Fibroblast of pulmonary artery (primary cell): Measurements from ENCODE around the gene MFRP.

ENCODE experiments used
- DNase-seq: peaks from one replicate; pipeline ENCODE4 v3.0.0-alpha.2; 2010; ENCODE audit warnings: low read depth
- H3K4me3 ChIP-seq: replicated peaks from 2 replicates; pipeline ENCODE4 v1.5.1; 2011; ENCODE audit warnings: low read depth, mild to moderate bottlenecking, control low read depth, low read length, moderate library complexity
- TF ChIP-seq, protein P1 (sequence below): IDR thresholded peaks from 2 replicates; pipeline ENCODE4 v1.5.1; 2011; ENCODE audit warnings: mild to moderate bottlenecking, control low read depth, low read length, inconsistent platforms; ENCODE audit errors: missing control alignments

The MFRP gene

GRCh38 chr11:119376197-119376847 is 29.8 kb upstream of the MFRP start:
- no peak for DNase-seq
- TF ChIP-seq, protein P1, sequence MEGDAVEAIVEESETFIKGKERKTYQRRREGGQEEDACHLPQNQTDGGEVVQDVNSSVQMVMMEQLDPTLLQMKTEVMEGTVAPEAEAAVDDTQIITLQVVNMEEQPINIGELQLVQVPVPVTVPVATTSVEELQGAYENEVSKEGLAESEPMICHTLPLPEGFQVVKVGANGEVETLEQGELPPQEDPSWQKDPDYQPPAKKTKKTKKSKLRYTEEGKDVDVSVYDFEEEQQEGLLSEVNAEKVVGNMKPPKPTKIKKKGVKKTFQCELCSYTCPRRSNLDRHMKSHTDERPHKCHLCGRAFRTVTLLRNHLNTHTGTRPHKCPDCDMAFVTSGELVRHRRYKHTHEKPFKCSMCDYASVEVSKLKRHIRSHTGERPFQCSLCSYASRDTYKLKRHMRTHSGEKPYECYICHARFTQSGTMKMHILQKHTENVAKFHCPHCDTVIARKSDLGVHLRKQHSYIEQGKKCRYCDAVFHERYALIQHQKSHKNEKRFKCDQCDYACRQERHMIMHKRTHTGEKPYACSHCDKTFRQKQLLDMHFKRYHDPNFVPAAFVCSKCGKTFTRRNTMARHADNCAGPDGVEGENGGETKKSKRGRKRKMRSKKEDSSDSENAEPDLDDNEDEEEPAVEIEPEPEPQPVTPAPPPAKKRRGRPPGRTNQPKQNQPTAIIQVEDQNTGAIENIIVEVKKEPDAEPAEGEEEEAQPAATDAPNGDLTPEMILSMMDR: no peak
- H3K4me3 ChIP-seq: no peak overlapping the region

- H3K4me3 ChIP-seq: no peak overlapping the region
- DNase-seq: peak; percentile 71
- TF ChIP-seq, protein P1: no peak
These were observed 29.1 kb upstream of the MFRP start for GRCh38 chr11:119375337-119376196.

- DNase-seq: no peak
- TF ChIP-seq, protein P1: no peak
- no peak overlapping the region for H3K4me3 ChIP-seq
These were observed 28.3 kb upstream of the MFRP start for GRCh38 chr11:119374632-119375336.

GRCh38 chr11:119373921-119374631 is 27.6 kb upstream of the MFRP start:
- TF ChIP-seq, protein P1: peak; percentile 92
- DNase-seq: peak; percentile 82
- no peak overlapping the region for H3K4me3 ChIP-seq

GRCh38 chr11:119373059-119373920 is 26.8 kb upstream of the MFRP start:
- H3K4me3 ChIP-seq: no peak overlapping the region
- no peak for DNase-seq
- TF ChIP-seq, protein P1: no peak
